H9 (cell line): ENCODE results near the gene NR1D1. TPM values are rescaled to one million over a fixed set of nuclear protein-coding genes. Genes with fewer than 3 reads are reported as not detected.

Experiments
- DNase-seq: peaks from one replicate; pipeline ENCODE4 v3.0.0-alpha.2; 2017
- H2AFZ ChIP-seq: one replicate; pipeline ENCODE4 v1.6.1; 2013; ENCODE audit warnings: mild to moderate bottlenecking, low read length, control low read depth, moderate library complexity
- H2AK5ac ChIP-seq: 2 replicates; pipeline ENCODE4 v1.6.1; 2013; ENCODE audit warnings: low read length, control low read depth, mixed read lengths; ENCODE audit not compliant: insufficient read length
- H2BK120ac ChIP-seq: one replicate; pipeline ENCODE4 v1.6.1; 2013; ENCODE audit warnings: low read depth, mild to moderate bottlenecking, low read length, control low read depth, inconsistent platforms; ENCODE audit not compliant: poor library complexity, severe bottlenecking
- H2BK12ac ChIP-seq: 2 replicates; pipeline ENCODE4 v1.6.1; 2013; ENCODE audit warnings: low read length, control low read depth, mixed read lengths, low read depth; ENCODE audit not compliant: insufficient read length
- H2BK15ac ChIP-seq: 2 replicates; pipeline ENCODE4 v1.6.1; 2013; ENCODE audit warnings: low read depth, low read length, control low read depth
- H2BK20ac ChIP-seq: one replicate; pipeline ENCODE4 v1.6.1; 2013; ENCODE audit warnings: low read depth, mild to moderate bottlenecking, low read length, control low read depth, inconsistent platforms; ENCODE audit not compliant: poor library complexity, severe bottlenecking
- H2BK5ac ChIP-seq: 2 replicates; pipeline ENCODE4 v1.6.1; 2013; ENCODE audit warnings: low read length, control low read depth, mixed read lengths; ENCODE audit not compliant: insufficient read length
- H3K14ac ChIP-seq: 2 replicates; pipeline ENCODE4 v1.6.1; 2013; ENCODE audit warnings: low read length, control low read depth; ENCODE audit not compliant: insufficient read depth
- H3K18ac ChIP-seq: 2 replicates; pipeline ENCODE4 v1.6.1; 2013; ENCODE audit warnings: low read depth, mild to moderate bottlenecking, mixed read lengths, low read length, control low read depth; ENCODE audit not compliant: insufficient read length
- H3K23ac ChIP-seq: 2 replicates; pipeline ENCODE4 v1.6.1; 2013; ENCODE audit warnings: low read length, control low read depth, mixed read lengths, low read depth; ENCODE audit not compliant: insufficient read length
- H3K23me2 ChIP-seq: 2 replicates; pipeline ENCODE4 v1.6.1; 2013; ENCODE audit warnings: low read depth, mild to moderate bottlenecking, mixed read lengths, low read length, control low read depth; ENCODE audit not compliant: insufficient read length, poor library complexity, severe bottlenecking
- H3K27ac ChIP-seq: 2 replicates; pipeline ENCODE4 v1.5.1; 2013; ENCODE audit warnings: low read length, control low read depth, mixed read lengths, low read depth; ENCODE audit not compliant: insufficient read length
- H3K27me3 ChIP-seq: 2 replicates; pipeline ENCODE4 v1.6.1; 2013; ENCODE audit warnings: low read length, control low read depth, inconsistent platforms; ENCODE audit not compliant: insufficient read depth
- H3K4ac ChIP-seq: 2 replicates; pipeline ENCODE4 v1.6.1; 2013; ENCODE audit warnings: low read depth, mild to moderate bottlenecking, control low read depth, inconsistent platforms, low read length, moderate library complexity
- H3K4me1 ChIP-seq: 2 replicates; pipeline ENCODE4 v1.6.1; 2013; ENCODE audit warnings: low read length, control low read depth, inconsistent platforms; ENCODE audit not compliant: insufficient read depth
- H3K4me2 ChIP-seq: 2 replicates; pipeline ENCODE4 v1.6.1; 2013; ENCODE audit warnings: low read length, control low read depth, mixed read lengths; ENCODE audit not compliant: insufficient read length, insufficient read depth
- H3K56ac ChIP-seq: 2 replicates; pipeline ENCODE4 v1.6.1; 2013; ENCODE audit warnings: low read depth, mild to moderate bottlenecking, mixed read lengths, low read length, control low read depth; ENCODE audit not compliant: insufficient read length
- H3K79me1 ChIP-seq: 2 replicates; pipeline ENCODE4 v1.6.1; 2013; ENCODE audit warnings: low read depth, mild to moderate bottlenecking, moderate library complexity, low read length, control low read depth, inconsistent platforms; ENCODE audit not compliant: insufficient read depth, poor library complexity, severe bottlenecking
- H3K79me2 ChIP-seq: 2 replicates; pipeline ENCODE4 v1.6.1; 2013; ENCODE audit warnings: low read length, control low read depth, inconsistent platforms; ENCODE audit not compliant: insufficient read depth
- H3K9ac ChIP-seq: 2 replicates; pipeline ENCODE4 v1.6.1; 2013; ENCODE audit warnings: low read length, control low read depth, mixed read lengths; ENCODE audit not compliant: insufficient read length; ENCODE audit errors: extremely low read depth
- H3K9me3 ChIP-seq: one replicate; pipeline ENCODE4 v1.6.1; 2013; ENCODE audit warnings: low read depth, low read length, inconsistent platforms; ENCODE audit not compliant: control insufficient read depth
- H3T11ph ChIP-seq: one replicate; pipeline ENCODE4 v1.6.1; 2013; ENCODE audit warnings: mild to moderate bottlenecking, low read length, control low read depth, inconsistent platforms
- H4K20me1 ChIP-seq: one replicate; pipeline ENCODE4 v1.6.1; 2013; ENCODE audit not compliant: control insufficient read depth, insufficient read length, insufficient read depth
- H4K5ac ChIP-seq: 2 replicates; pipeline ENCODE4 v1.6.1; 2013; ENCODE audit warnings: low read depth, mild to moderate bottlenecking, mixed read lengths, low read length, control low read depth; ENCODE audit not compliant: insufficient read length
- H4K8ac ChIP-seq: replicated peaks from 2 replicates; pipeline ENCODE4 v1.6.1; 2013; ENCODE audit warnings: low read length, control low read depth, mixed read lengths, low read depth; ENCODE audit not compliant: insufficient read length
- H4K91ac ChIP-seq: 2 replicates; pipeline ENCODE4 v1.6.1; 2013; ENCODE audit warnings: low read depth, mild to moderate bottlenecking, moderate library complexity, mixed read lengths, low read length, control low read depth; ENCODE audit not compliant: insufficient read length
- H3K27ac Mint-ChIP-seq, 3 experiments: 2 replicates in 2 of 3; 3 replicates in 1 of 3; pipeline ENCODE4 v1.8.0; 2020 to 2021; ENCODE audit warnings: mixed read lengths in 3 of 3, mild to moderate bottlenecking in 1 of 3, moderate library complexity in 1 of 3
- H3K27me3 Mint-ChIP-seq: 2 replicates; pipeline ENCODE4 v1.8.0; 2021; ENCODE audit warnings: low read depth, mild to moderate bottlenecking, moderate library complexity, mixed read lengths
- H3K36me3 Mint-ChIP-seq, 3 experiments: 2 replicates in 2 of 3; 3 replicates in 1 of 3; pipeline ENCODE4 v1.8.0; 2020 to 2021; ENCODE audit warnings: low read depth in 3 of 3, mixed read lengths in 3 of 3; ENCODE audit not compliant: insufficient read depth in 1 of 3
- H3K4me1 Mint-ChIP-seq, 2 experiments: 2 replicates each; pipeline ENCODE4 v1.8.0; 2020; ENCODE audit warnings: mixed read lengths in 2 of 2
- H3K4me3 Mint-ChIP-seq, 2 experiments: 2 replicates in 1 of 2; 3 replicates in 1 of 2; pipeline ENCODE4 v1.8.0; 2020 to 2021; ENCODE audit warnings: mild to moderate bottlenecking in 2 of 2, mixed read lengths in 2 of 2, moderate library complexity in 1 of 2
- H3K9me3 Mint-ChIP-seq, 2 experiments: 2 replicates in 1 of 2; 3 replicates in 1 of 2; pipeline ENCODE4 v1.8.0; 2020; ENCODE audit warnings: mild to moderate bottlenecking in 2 of 2, mixed read lengths in 2 of 2, moderate library complexity in 1 of 2
- WGBS: extraction: QIAGEN DNeasy Blood & Tissue Kit; methylation state at CpG from one replicate; pipeline ENCODE4 v1.1.7; 2013; ENCODE audit warnings: missing lambda C conversion rate, low lambda C conversion rate, mixed read lengths; ENCODE audit not compliant: insufficient read length; ENCODE audit errors: extremely low coverage; 5-methylcytosine and 5-hydroxymethylcytosine counted together
- total RNA-seq: library from RNA; stranded (reverse); gene quantifications from 2 replicates; pipeline ENCODE4 v1.2.1, GENCODE V29; 2021
- TF ChIP-seq, protein P1 (sequence below): fragments of 200-600 bp; sonication (generic); conservative IDR thresholded peaks from 3 replicates; pipeline ENCODE4 v1.8.0; 2021; ENCODE audit warnings: antibody characterized with exemption, mild to moderate bottlenecking

NR1D1 gene
- total RNA-seq, 1 experiment from 2014 or later: 8.6 TPM

DNA sequence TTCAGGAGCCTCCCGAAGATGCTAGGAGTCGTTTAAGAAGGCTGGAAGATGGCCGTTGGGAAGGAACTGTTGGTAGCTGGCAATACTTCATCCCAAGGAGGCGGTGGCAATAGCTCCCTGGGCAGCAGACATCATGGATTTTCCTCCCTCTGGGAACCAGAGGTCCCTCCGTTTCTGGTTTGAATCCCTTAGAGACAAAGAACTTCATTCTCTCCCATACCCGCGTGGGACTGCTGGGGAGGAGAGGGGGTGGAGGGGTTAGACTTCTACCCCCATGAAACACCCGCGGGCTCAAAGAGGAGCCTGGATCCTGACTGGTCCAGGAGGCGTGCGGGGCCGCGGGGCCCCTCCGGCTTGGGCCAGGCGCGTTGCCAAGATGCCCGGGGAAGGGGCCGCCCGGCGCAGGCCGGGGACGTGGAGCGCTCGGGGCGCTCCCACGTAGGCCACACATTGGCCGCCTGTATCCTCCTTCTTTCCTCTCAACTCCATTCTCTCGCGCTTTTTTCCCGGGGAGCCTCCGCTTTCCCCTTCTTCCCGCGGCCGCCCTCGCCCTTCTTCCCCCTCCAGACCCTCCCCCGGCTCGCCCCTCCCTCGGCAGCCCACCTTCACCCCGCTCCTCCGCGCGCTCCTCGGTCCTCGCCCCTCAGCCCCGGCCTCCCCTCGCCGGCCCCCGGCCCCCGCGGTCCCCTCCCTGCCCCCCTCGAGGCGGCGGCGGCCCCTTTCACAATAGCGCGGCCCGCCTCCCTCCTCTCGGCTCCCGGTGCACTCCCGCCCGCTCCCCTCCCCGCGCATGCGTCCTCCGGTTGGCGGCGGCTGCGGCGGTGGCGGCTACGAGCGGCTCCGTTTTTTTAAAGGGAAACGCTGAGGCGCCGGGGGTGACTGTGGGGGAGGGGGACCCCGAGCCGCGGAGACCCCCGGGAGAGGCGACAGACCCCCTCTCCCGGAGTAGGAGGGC is 21.1 kb upstream of the NR1D1 start, which contains the start of gene MSL1:
TSS of gene MSL1 (plus strand) at position 791 of the 955 bp plus-strand sequence. CDS start 642 bp downstream, outside the sequence.
- peaks cover 19 to 25% of the 10 kb centered on the region in 2 experiments for H3K4me1 Mint-ChIP-seq
- no peak within 1 kb of the TSS for H2AFZ ChIP-seq
- WGBS: no CpG with 5 or more reads among the region's 82 CpGs

More for the DNA sequence above, 21.1 kb upstream of the NR1D1 start, which contains the start of gene MSL1:
- no peaks in the 10 kb centered on the region; a peak in 2 of 5 replicates for H3K9me3 Mint-ChIP-seq
- peak within 1 kb of the TSS; percentile 89 to 99 (median 94); a peak in 6 of 7 replicates for H3K27ac Mint-ChIP-seq
- H3K4ac ChIP-seq: no peak within 1 kb of the TSS; the same call in 1 of the 2 replicates
- H3K18ac ChIP-seq: peak within 1 kb of the TSS; percentile 84
- peak within 1 kb of the TSS; percentile 82 for H3K14ac ChIP-seq
- H4K5ac ChIP-seq: no peak within 1 kb of the TSS
- no peak within 1 kb of the TSS for H2BK15ac ChIP-seq
- H3K4me2 ChIP-seq: peak within 1 kb of the TSS; percentile 92
- no peak within 1 kb of the TSS for H3K27ac ChIP-seq
- H3K4me1 ChIP-seq: peaks cover 5% of the 10 kb centered on the region
- H4K91ac ChIP-seq: no peak within 1 kb of the TSS
- peak; percentile 83 for DNase-seq
- no peaks in the 10 kb centered on the region for H3K9me3 ChIP-seq
- H4K8ac ChIP-seq: no peak within 1 kb of the TSS
- peaks cover 19% of the 10 kb centered on the region for H3K23me2 ChIP-seq
- no peaks in the 10 kb centered on the region for H3K27me3 Mint-ChIP-seq
- peak within 1 kb of the TSS; percentile 72 for H3K9ac ChIP-seq
- no peak within 1 kb of the TSS for H2BK5ac ChIP-seq
- H3K56ac ChIP-seq: no peak within 1 kb of the TSS
- no peak within 1 kb of the TSS for H3T11ph ChIP-seq
- H3K79me1 ChIP-seq: peaks cover 7% of the 10 kb centered on the region
- no peak within 1 kb of the TSS for H2AK5ac ChIP-seq
- TF ChIP-seq, protein P1, sequence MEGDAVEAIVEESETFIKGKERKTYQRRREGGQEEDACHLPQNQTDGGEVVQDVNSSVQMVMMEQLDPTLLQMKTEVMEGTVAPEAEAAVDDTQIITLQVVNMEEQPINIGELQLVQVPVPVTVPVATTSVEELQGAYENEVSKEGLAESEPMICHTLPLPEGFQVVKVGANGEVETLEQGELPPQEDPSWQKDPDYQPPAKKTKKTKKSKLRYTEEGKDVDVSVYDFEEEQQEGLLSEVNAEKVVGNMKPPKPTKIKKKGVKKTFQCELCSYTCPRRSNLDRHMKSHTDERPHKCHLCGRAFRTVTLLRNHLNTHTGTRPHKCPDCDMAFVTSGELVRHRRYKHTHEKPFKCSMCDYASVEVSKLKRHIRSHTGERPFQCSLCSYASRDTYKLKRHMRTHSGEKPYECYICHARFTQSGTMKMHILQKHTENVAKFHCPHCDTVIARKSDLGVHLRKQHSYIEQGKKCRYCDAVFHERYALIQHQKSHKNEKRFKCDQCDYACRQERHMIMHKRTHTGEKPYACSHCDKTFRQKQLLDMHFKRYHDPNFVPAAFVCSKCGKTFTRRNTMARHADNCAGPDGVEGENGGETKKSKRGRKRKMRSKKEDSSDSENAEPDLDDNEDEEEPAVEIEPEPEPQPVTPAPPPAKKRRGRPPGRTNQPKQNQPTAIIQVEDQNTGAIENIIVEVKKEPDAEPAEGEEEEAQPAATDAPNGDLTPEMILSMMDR: no peak
- H3K79me2 ChIP-seq: peaks cover 18% of the 10 kb centered on the region; the same call in 1 of the 2 replicates
- H3K27me3 ChIP-seq: no peaks in the 10 kb centered on the region
- H3K23ac ChIP-seq: no peak within 1 kb of the TSS
- peaks cover 12 to 32% (median 30%) of the 10 kb centered on the region in 3 experiments for H3K36me3 Mint-ChIP-seq
- no peak within 1 kb of the TSS for H2BK12ac ChIP-seq
- H4K20me1 ChIP-seq: no peaks in the 10 kb centered on the region
- peak within 1 kb of the TSS; percentile 50 for H2BK120ac ChIP-seq
- H2BK20ac ChIP-seq: no peak within 1 kb of the TSS
- peak within 1 kb of the TSS; percentile 95 to 97 for H3K4me3 Mint-ChIP-seq
